ENCODE measurements around the gene AGTR2.
"Not testable (repeated sequence)": the region's sequence is repeated elsewhere in the genome, so short reads cannot be mapped to it uniquely, and the experiment has no call there.

AGTR2 gene

GRCh38 chrX:116170511-116170910 is at the start of gene AGTR2:
TSS of gene AGTR2 (plus strand) at chrX:116170744. CDS start at chrX:116172281, 1,537 bp downstream.
- Histone ChIP-seq H3K36me3 (no peaks in the 10 kb centered on the region), H3K9me3 (no peaks in the 10 kb centered on the region), H3K4me3 (no peak within 1 kb of the TSS), H3K4me2 (no peak within 1 kb of the TSS), H3K4me1 (no peaks in the 10 kb centered on the region), H4K20me1 (no peaks in the 10 kb centered on the region), H3K9ac (no peak within 1 kb of the TSS), H3K27ac (no peak within 1 kb of the TSS), H3K27me3 (peaks cover 19% of the 10 kb centered on the region; the same call in 1 of the 2 replicates)
- no peak for TF ChIP-seq Cebpa-rat (IDR thresholded peaks at IDR 0.05)

GRCh38 chrX:116135277-116135676 is 35.3 kb upstream of the AGTR2 start:
- Histone ChIP-seq H3K9me3 (no peaks in the 10 kb centered on the region), H3K4me1 (no peaks in the 10 kb centered on the region), H3K36me3 (no peaks in the 10 kb centered on the region), H3K27ac (no peak overlapping the region), H3K4me3 (no peak overlapping the region), H3K4me2 (no peak overlapping the region), H3K27me3 (peaks cover 34% of the 10 kb centered on the region), H3K9ac (no peak overlapping the region), H4K20me1 (no peaks in the 10 kb centered on the region)
- no peak for TF ChIP-seq Cebpa-rat (IDR thresholded peaks at IDR 0.05)

GRCh38 chrX:116141270-116141669 is 29.3 kb upstream of the AGTR2 start:
- H3K27me3 ChIP-seq, result peaks cover 59% of the 10 kb centered on the region
- not testable (repeated sequence) for H3K36me3 ChIP-seq, H4K20me1 ChIP-seq, H3K27ac ChIP-seq, H3K9ac ChIP-seq, H3K4me1 ChIP-seq, H3K4me3 ChIP-seq, H3K4me2 ChIP-seq, H3K9me3 ChIP-seq

GRCh38 chrX:116142976-116143375 is 27.6 kb upstream of the AGTR2 start:
- H3K4me1 ChIP-seq, result no peaks in the 10 kb centered on the region
- no peak overlapping the region for H3K4me2 ChIP-seq
- no peaks in the 10 kb centered on the region for H3K36me3 ChIP-seq
- no peak overlapping the region for H3K27ac ChIP-seq
- no peaks in the 10 kb centered on the region for H3K9me3 ChIP-seq
- no peak overlapping the region for H3K4me3 ChIP-seq
- TF ChIP-seq Cebpa-rat (IDR thresholded peaks at IDR 0.05), result no peak
- H3K27me3 ChIP-seq, result peaks cover 53% of the 10 kb centered on the region
- no peak overlapping the region for H3K9ac ChIP-seq
- no peaks in the 10 kb centered on the region for H4K20me1 ChIP-seq

GRCh38 chrX:116172976-116173375 is 2.4 kb downstream of the AGTR2 start:
- TF ChIP-seq Cebpa-rat (IDR thresholded peaks at IDR 0.05), result no peak
- no peak overlapping the region for H3K9ac ChIP-seq
- H3K27me3 ChIP-seq, result peaks cover 14% of the 10 kb centered on the region; the same call in 1 of the 2 replicates
- H4K20me1 ChIP-seq, result no peaks in the 10 kb centered on the region
- no peaks in the 10 kb centered on the region for H3K36me3 ChIP-seq
- no peak overlapping the region for H3K4me2 ChIP-seq
- no peak overlapping the region for H3K4me3 ChIP-seq
- no peaks in the 10 kb centered on the region for H3K9me3 ChIP-seq
- H3K27ac ChIP-seq, result no peak overlapping the region
- no peaks in the 10 kb centered on the region for H3K4me1 ChIP-seq

GRCh38 chrX:116181300-116181699 is 10.8 kb downstream of the AGTR2 start:
- H4K20me1 ChIP-seq, result no peaks in the 10 kb centered on the region
- H3K27me3 ChIP-seq, result peaks cover 9% of the 10 kb centered on the region; the same call in 1 of the 2 replicates
- TF ChIP-seq Cebpa-rat (IDR thresholded peaks at IDR 0.05), result no peak
- no peaks in the 10 kb centered on the region for H3K4me1 ChIP-seq
- no peaks in the 10 kb centered on the region for H3K36me3 ChIP-seq
- H3K9me3 ChIP-seq, result peaks cover 5% of the 10 kb centered on the region; the same call in 1 of the 2 replicates
- H3K27ac ChIP-seq, result no peak overlapping the region
- H3K9ac ChIP-seq, result no peak overlapping the region
- H3K4me2 ChIP-seq, result no peak overlapping the region
- no peak overlapping the region for H3K4me3 ChIP-seq

GRCh38 chrX:116185163-116185562 is 14.6 kb downstream of the AGTR2 start:
- Histone ChIP-seq H3K27ac (no peak overlapping the region), H4K20me1 (no peaks in the 10 kb centered on the region), H3K9me3 (peaks cover 6% of the 10 kb centered on the region; the same call in 1 of the 2 replicates), H3K9ac (no peak overlapping the region), H3K4me2 (no peak overlapping the region), H3K4me3 (no peak overlapping the region), H3K36me3 (no peaks in the 10 kb centered on the region), H3K4me1 (no peaks in the 10 kb centered on the region), H3K27me3 (peaks cover 9% of the 10 kb centered on the region; the same call in 1 of the 2 replicates)
- no peak for TF ChIP-seq Cebpa-rat (IDR thresholded peaks at IDR 0.05)

GRCh38 chrX:116194649-116195048 is 24.1 kb downstream of the AGTR2 start:
- H3K36me3 ChIP-seq, result no peaks in the 10 kb centered on the region
- TF ChIP-seq Cebpa-rat (IDR thresholded peaks at IDR 0.05), result no peak
- no peak overlapping the region for H3K4me2 ChIP-seq
- H3K4me1 ChIP-seq, result no peaks in the 10 kb centered on the region
- no peaks in the 10 kb centered on the region for H4K20me1 ChIP-seq
- H3K9me3 ChIP-seq, result peaks cover 3% of the 10 kb centered on the region; the same call in 1 of the 2 replicates
- H3K27ac ChIP-seq, result no peak overlapping the region
- H3K9ac ChIP-seq, result no peak overlapping the region
- H3K4me3 ChIP-seq, result no peak overlapping the region
- no peaks in the 10 kb centered on the region; the same call in none of the 2 replicates for H3K27me3 ChIP-seq

GRCh38 chrX:116198235-116198634 is 27.7 kb downstream of the AGTR2 start:
- H3K4me1 ChIP-seq, result no peaks in the 10 kb centered on the region
- no peak overlapping the region for H3K4me3 ChIP-seq
- H3K27me3 ChIP-seq, result peaks cover 3% of the 10 kb centered on the region; the same call in 1 of the 2 replicates
- TF ChIP-seq Cebpa-rat (IDR thresholded peaks at IDR 0.05), result no peak
- H3K36me3 ChIP-seq, result no peaks in the 10 kb centered on the region
- no peaks in the 10 kb centered on the region for H3K9me3 ChIP-seq
- no peak overlapping the region for H3K27ac ChIP-seq
- H3K4me2 ChIP-seq, result no peak overlapping the region
- H3K9ac ChIP-seq, result no peak overlapping the region
- no peaks in the 10 kb centered on the region for H4K20me1 ChIP-seq

- H4K20me1 ChIP-seq, result no peaks in the 10 kb centered on the region
- no peak overlapping the region for H3K27ac ChIP-seq
- no peak overlapping the region for H3K9ac ChIP-seq
- no peaks in the 10 kb centered on the region for H3K36me3 ChIP-seq
- no peak overlapping the region for H3K4me3 ChIP-seq
- H3K9me3 ChIP-seq, result no peaks in the 10 kb centered on the region
- H3K4me2 ChIP-seq, result no peak overlapping the region
- peaks cover 4% of the 10 kb centered on the region; the same call in 1 of the 2 replicates for H3K27me3 ChIP-seq
- no peaks in the 10 kb centered on the region for H3K4me1 ChIP-seq
- no peak for TF ChIP-seq Cebpa-rat (IDR thresholded peaks at IDR 0.05)
Observed at GRCh38 chrX:116198810-116199209, 28.3 kb downstream of the AGTR2 start.

- no peak for TF ChIP-seq Cebpa-rat (IDR thresholded peaks at IDR 0.05)
Observed at GRCh38 chrX:116204932-116205331, 34.4 kb downstream of the AGTR2 start.

More at GRCh38 chrX:116204932-116205331, 34.4 kb downstream of the AGTR2 start:
- Histone ChIP-seq H3K9me3 (no peaks in the 10 kb centered on the region), H3K4me1 (no peaks in the 10 kb centered on the region), H4K20me1 (no peaks in the 10 kb centered on the region), H3K27me3 (0 out of 2 replicates have a peak, but pooled peaks cover 4% of the 10 kb centered on the region), H3K27ac (no peak overlapping the region), H3K9ac (no peak overlapping the region), H3K4me2 (no peak overlapping the region), H3K36me3 (no peaks in the 10 kb centered on the region), H3K4me3 (no peak overlapping the region)
